ENCODE measurements around the gene NAALADL2. TPM values are rescaled to one million over a fixed set of nuclear protein-coding genes. Genes with fewer than 3 reads are reported as not detected.

NAALADL2 gene
- total and polyA plus RNA-seq, 2 donors (not counting 3 experiments of a cell fraction or from before 2014, with no cell fraction given) = 1.1 to 4.0 TPM

- H3K27ac ChIP-seq (ENCODE audit: insufficient read depth, low read depth, low read length) = no peak overlapping the region
- dilution Hi-C loops (cut with MboI; ENCODE audit: extremely low pct_ligation_motif_present, low sequenced_read_pairs) = no loop called here
- no peak overlapping the region for H3K4me2 ChIP-seq (ENCODE audit: insufficient read depth, low read length)
- no peaks in the 10 kb centered on the region for H3K79me2 ChIP-seq (ENCODE audit: control insufficient read depth, insufficient read depth, low read length)
- intact Hi-C loops (cut with micrococcal nuclease) = no loop called here
- no peaks in the 10 kb centered on the region for H3K27me3 ChIP-seq (ENCODE audit: control insufficient read depth in 2 of 2, insufficient read depth in 2 of 2, low read length in 2 of 2)
- no peaks in the 10 kb centered on the region for H3K36me3 ChIP-seq (ENCODE audit: control insufficient read depth in 2 of 2, extremely low read depth in 1 of 2, insufficient read depth in 2 of 2, low read length in 2 of 2)
- no peak overlapping the region for H3K9ac ChIP-seq (replicated peaks; ENCODE audit: extremely low read depth, insufficient read depth, low read length)
- TF ChIP-seq POLR2AphosphoS5 (IDR thresholded peaks at IDR 0.05; ENCODE audit: insufficient read depth, low read depth, low read length) (no peak), JUN (IDR thresholded peaks at IDR 0.05; ENCODE audit: borderline replicate concordance, insufficient read depth, insufficient read length, low read depth) (no peak), POLR2A (IDR thresholded peaks at IDR 0.05; ENCODE audit: low read depth, low read length) (no peak), GATA2 (IDR thresholded peaks at IDR 0.05; ENCODE audit: insufficient read depth, insufficient read length, low read depth, low read length) (no peak), EZH2 (IDR thresholded peaks at IDR 0.05; ENCODE audit: borderline replicate concordance, low read depth, low read length, severe bottlenecking) (no peak)
- no TSS peak for BruUV-seq (replicated peaks)
- FAIRE-seq (no peak), DNase-seq (ENCODE audit: low read depth, low spot score) (no peak)
- H3K9me1 ChIP-seq (replicated peaks; ENCODE audit: control insufficient read depth, extremely low read depth, insufficient read depth, low read length) = no peaks in the 10 kb centered on the region
- no peaks in the 10 kb centered on the region for H3K9me3 ChIP-seq (replicated peaks; ENCODE audit: control insufficient read depth, insufficient read depth, low read length)
- POLR2A ChIA-PET = interaction anchor here (0.7 kb wide), 1 partner anchor 145 kb away, joined by 3 read pairs; no protein-coding TSS in a partner anchor
- no peaks in the 10 kb centered on the region for H4K20me1 ChIP-seq (replicated peaks; ENCODE audit: control insufficient read depth, extremely low read depth, insufficient read depth, low read length)
- no peak overlapping the region for H3K4me3 ChIP-seq (replicated peaks in 1 of 3; ENCODE audit: insufficient read depth in 1 of 3, low read depth in 1 of 3, low read length in 3 of 3)
- CTCF ChIA-PET = no interaction called here
- peaks cover 3% of the 10 kb centered on the region for H3K4me1 ChIP-seq (ENCODE audit: control insufficient read depth, extremely low read depth, insufficient read depth, low read length)
- H2AFZ ChIP-seq (ENCODE audit: low read depth, low read length) = no peak overlapping the region
Observed at GRCh38 chr3:175502155-175502554, 643.0 kb downstream of the NAALADL2 start.

- Histone ChIP-seq H3K4me2 (ENCODE audit: insufficient read depth, low read length) (no peak overlapping the region), H3K27me3 (ENCODE audit: control insufficient read depth in 2 of 2, insufficient read depth in 2 of 2, low read length in 2 of 2) (no peaks in the 10 kb centered on the region), H2AFZ (ENCODE audit: low read depth, low read length) (no peak overlapping the region), H3K79me2 (ENCODE audit: control insufficient read depth, insufficient read depth, low read length) (no peaks in the 10 kb centered on the region), H3K9me1 (replicated peaks; ENCODE audit: control insufficient read depth, extremely low read depth, insufficient read depth, low read length) (no peaks in the 10 kb centered on the region), H3K9ac (replicated peaks; ENCODE audit: extremely low read depth, insufficient read depth, low read length) (no peak overlapping the region), H3K4me1 (ENCODE audit: control insufficient read depth, extremely low read depth, insufficient read depth, low read length) (no peaks in the 10 kb centered on the region), H3K9me3 (replicated peaks; ENCODE audit: control insufficient read depth, insufficient read depth, low read length) (no peaks in the 10 kb centered on the region), H3K4me3 (replicated peaks in 1 of 3; ENCODE audit: insufficient read depth in 1 of 3, low read depth in 1 of 3, low read length in 3 of 3) (no peak overlapping the region), H3K27ac (ENCODE audit: insufficient read depth, low read depth, low read length) (no peak overlapping the region), H3K36me3 (ENCODE audit: control insufficient read depth in 2 of 2, extremely low read depth in 1 of 2, insufficient read depth in 2 of 2, low read length in 2 of 2) (no peaks in the 10 kb centered on the region), H4K20me1 (replicated peaks; ENCODE audit: control insufficient read depth, extremely low read depth, insufficient read depth, low read length) (no peaks in the 10 kb centered on the region)
- intact Hi-C loops (cut with micrococcal nuclease) (no loop called here), dilution Hi-C loops (cut with MboI; ENCODE audit: extremely low pct_ligation_motif_present, low sequenced_read_pairs) (no loop called here)
- FAIRE-seq (no peak), DNase-seq (ENCODE audit: low read depth, low spot score) (no peak)
- CTCF ChIA-PET = no interaction called here
- TF ChIP-seq GATA2 (IDR thresholded peaks at IDR 0.05; ENCODE audit: insufficient read depth, insufficient read length, low read depth, low read length) = no peak
- TF ChIP-seq FOS (IDR thresholded peaks at IDR 0.05; ENCODE audit: borderline replicate concordance, insufficient read depth, low read length) = no peak
- no peak for TF ChIP-seq MYC (IDR thresholded peaks at IDR 0.05; ENCODE audit: low read depth, low read length)
- TF ChIP-seq MAX (IDR thresholded peaks at IDR 0.05; ENCODE audit: insufficient read depth, insufficient read length) = no peak
- TF ChIP-seq POLR2AphosphoS5 (IDR thresholded peaks at IDR 0.05; ENCODE audit: insufficient read depth, low read depth, low read length) = no peak
- TF ChIP-seq POLR2A (IDR thresholded peaks at IDR 0.05; ENCODE audit: low read depth, low read length) = no peak
- TF ChIP-seq JUN (IDR thresholded peaks at IDR 0.05; ENCODE audit: borderline replicate concordance, insufficient read depth, insufficient read length, low read depth) = no peak
- BruUV-seq (replicated peaks) = no TSS peak
- POLR2A ChIA-PET = no interaction called here
Observed at GRCh38 chr3:175511219-175511785, 652.2 kb downstream of the NAALADL2 start.

Measured in endothelial cell of umbilical vein (primary cell).